ENCODE data around the gene SOD1. TPM values are rescaled to one million over a fixed set of nuclear protein-coding genes. Genes with fewer than 3 reads are reported as not detected.

Gene SOD1
- total RNA-seq, 1 donor from 2014 or later = 332 TPM

DNA sequence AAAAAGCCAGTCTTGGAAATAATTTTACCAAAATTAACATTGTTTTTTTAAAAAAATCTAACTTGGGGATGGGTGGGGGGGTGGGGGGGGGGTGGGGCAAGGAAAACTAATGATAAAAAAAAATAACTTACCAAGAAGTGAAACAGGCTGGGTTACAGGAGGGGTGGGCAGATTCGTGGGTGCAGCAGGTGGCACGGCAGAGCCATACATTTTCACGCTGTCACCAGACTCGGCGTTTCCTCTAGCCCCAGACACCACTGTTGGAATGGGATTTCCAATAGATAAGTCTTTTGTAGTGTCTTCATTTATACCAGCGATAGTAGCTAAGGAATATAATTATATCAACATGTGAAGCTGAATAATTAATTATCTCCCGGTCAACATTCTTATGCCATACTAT lies 25.4 kb downstream of the SOD1 start:
- DNase-seq (ENCODE audit: low read depth) = no peak

- peak; percentile 16 for DNase-seq (ENCODE audit: low read depth)
Observed at GRCh38 chr21:31686272-31686915, 26.9 kb downstream of the SOD1 start.

DNA sequence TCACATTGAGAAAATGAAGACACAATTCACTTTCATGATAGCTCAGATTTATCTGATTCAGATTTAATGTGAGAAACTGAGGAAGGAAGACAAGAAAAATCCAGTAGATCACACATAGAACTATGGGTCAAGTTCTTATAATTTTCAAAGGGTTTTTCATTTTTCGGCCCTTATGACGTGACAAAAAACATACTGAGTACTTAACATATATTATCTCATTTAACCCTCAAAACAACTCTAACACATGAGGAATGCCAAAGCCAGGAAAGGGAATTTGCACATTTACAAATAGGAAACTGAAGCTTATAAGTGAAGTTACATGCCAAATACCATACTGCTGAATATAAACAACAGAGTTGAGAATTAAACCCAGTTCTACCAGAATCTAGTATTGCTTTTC lies 27.6 kb downstream of the SOD1 start:
- no peak for DNase-seq (ENCODE audit: low read depth)

GRCh38 chr21:31688603-31689368 lies 29.3 kb downstream of the SOD1 start:
- DNase-seq (ENCODE audit: low read depth) = no peak

- no peak for DNase-seq (ENCODE audit: low read depth)
Observed at GRCh38 chr21:31693222-31693621, 33.7 kb downstream of the SOD1 start.

DNA sequence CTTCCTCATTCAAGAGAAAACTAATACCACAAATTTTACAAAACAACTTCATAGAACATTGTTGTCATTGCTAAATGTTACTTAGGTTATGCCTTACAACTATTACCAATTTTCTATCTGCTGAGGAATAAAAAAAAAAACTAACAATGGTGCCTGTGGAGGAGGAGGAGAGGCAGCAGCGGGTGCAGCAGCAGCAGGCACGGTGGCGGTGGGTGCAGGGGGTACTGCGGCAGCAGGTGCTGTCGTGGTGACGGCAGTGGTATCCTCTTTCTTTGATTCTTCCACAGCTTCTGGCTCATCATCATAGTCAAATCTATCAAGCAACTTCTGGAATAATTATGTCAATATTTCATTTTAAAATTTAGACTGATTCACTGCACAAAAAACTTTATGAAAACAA lies 36.9 kb downstream of the SOD1 start:
- DNase-seq (ENCODE audit: low read depth) = no peak

- DNase-seq (ENCODE audit: low read depth) = no peak
Observed at GRCh38 chr21:31698461-31698860, 39.0 kb downstream of the SOD1 start.

- DNase-seq (ENCODE audit: low read depth) = no peak
Observed at GRCh38 chr21:31700040-31700439, 40.5 kb downstream of the SOD1 start.

DNA sequence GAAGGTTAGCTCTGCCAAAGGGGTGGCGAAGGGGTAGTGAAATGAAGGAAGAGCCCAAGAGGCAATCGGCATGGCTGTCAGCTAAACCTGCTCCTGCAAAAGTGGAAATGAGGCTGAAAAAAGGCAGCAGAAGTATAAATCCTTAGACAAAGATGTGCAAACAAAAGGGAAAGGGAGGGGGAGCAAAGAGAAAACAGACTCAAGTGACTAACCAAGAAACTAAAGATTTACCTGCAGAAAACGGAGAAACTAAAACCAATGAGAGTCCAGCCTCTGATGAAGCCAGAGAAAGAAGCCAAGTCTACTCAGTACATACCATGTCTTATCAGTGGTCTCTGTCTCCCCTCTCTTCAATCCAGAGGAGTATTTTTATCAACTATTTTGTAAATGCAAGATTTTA lies 47.1 kb downstream of the SOD1 start:
- no peak for DNase-seq (ENCODE audit: low read depth)

- no peak for DNase-seq (ENCODE audit: low read depth)
Observed at GRCh38 chr21:31707499-31707898, 48.0 kb downstream of the SOD1 start.

- no peak for DNase-seq (ENCODE audit: low read depth)
Observed at GRCh38 chr21:31708541-31708940, 49.0 kb downstream of the SOD1 start.

- DNase-seq (ENCODE audit: low read depth) = no peak
Observed at GRCh38 chr21:31710586-31710985, 51.1 kb downstream of the SOD1 start.

GRCh38 chr21:31711326-31711725 lies 51.8 kb downstream of the SOD1 start:
- no peak for DNase-seq (ENCODE audit: low read depth)

DNA sequence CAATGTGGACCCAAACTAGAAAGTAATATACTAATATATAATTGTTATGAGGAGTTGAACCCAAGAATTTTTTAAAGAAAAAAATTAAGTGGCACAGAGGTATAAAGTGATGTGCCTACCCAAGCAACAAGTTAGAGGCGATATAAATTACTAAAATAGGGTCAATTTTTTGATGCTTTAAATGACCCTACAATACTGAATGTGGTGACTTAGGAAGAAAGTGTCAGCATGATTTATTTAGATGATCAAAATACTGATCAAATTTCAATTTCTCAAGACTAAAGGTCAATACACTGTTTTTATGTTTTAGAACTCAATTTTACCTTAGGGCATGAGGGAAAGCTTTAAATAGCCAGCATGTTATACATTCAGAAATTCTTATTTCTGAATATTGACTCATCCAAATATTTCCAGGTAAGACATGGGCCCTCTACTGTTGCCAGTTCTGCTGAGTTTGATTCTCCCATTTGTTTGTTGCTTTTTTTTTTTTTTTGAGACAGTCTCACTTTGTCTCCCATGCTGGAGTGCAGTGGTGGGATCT lies 52.3 kb downstream of the SOD1 start:
- no peak for DNase-seq (ENCODE audit: low read depth)

DNA sequence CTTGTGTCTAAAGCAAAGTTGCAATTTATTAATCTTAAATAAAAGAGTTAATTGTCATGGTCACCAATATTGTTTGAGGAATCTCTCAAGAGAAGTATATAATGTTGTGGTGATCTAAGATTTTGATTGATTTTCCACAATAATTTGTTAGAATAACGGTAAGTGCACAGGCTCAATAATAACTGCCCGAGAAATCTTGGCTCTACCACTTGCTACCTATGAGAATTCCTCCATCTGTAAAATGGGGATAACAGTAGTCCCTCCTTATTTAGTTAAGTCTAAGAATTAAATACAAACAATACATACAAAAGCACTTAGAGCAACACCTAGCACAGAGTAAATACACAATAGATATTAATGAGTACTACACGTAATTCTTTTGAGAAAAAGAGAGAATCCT lies 53.6 kb downstream of the SOD1 start:
- no peak for DNase-seq (ENCODE audit: low read depth)

GRCh38 chr21:31713973-31714740 lies 54.7 kb downstream of the SOD1 start:
- DNase-seq (ENCODE audit: low read depth) = no peak

GRCh38 chr21:31714741-31715365 lies 55.4 kb downstream of the SOD1 start:
- DNase-seq (ENCODE audit: low read depth) = no peak

DNA sequence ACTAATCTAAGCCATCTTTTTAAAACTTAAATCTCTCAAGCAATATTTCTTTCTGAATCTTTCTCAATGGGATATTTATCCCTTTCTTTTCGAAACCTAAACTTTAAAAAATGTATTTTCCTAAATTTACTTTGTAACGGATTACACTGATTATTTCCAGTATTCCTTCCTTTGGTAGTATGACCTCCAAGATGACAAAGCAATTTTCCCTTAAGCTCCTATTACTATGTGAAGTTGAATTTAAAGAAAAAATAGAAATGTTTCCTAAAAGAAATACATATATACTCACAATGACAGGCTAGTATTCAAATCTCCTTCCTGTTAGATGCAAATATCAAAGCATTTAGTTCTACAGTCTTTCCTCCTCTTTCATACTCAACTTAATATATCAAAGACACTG lies 56.6 kb downstream of the SOD1 start:
- DNase-seq (ENCODE audit: low read depth) = no peak
